AG04449 (cell line): ENCODE results near the gene MNX1.

Source experiments
- CTCF ChIA-PET: fragments of 350-600 bp; formaldehyde crosslinking; extraction: SDS; loops from one replicate; lab custom pipeline; 2021; ENCODE audit warnings: antibody characterized with exemption; lab: Yijun Ruan, JAX
- POLR2A ChIA-PET: fragments of 400-600, 350-600 bp; formaldehyde crosslinking; extraction: SDS; loops from one replicate; lab custom pipeline; 2020; ENCODE audit warnings: antibody characterized with exemption, inconsistent platforms; lab: Yijun Ruan, JAX
- DNase-seq: peaks from one replicate; pipeline ENCODE4 v3.0.0-alpha.2; 2010; ENCODE audit warnings: low read depth, low spot score
- H3K4me3 ChIP-seq: 2 replicates; pipeline ENCODE4 v1.5.1; 2011; ENCODE audit warnings: low read depth, mild to moderate bottlenecking, control low read depth, low read length
- TF ChIP-seq, protein P1 (sequence below): IDR thresholded peaks from one replicate; pipeline ENCODE4 v1.5.1; 2011; ENCODE audit warnings: mild to moderate bottlenecking, moderate library complexity, low read length, control low read depth, inconsistent platforms; ENCODE audit not compliant: insufficient read depth; ENCODE audit errors: missing control alignments

Gene MNX1

DNA sequence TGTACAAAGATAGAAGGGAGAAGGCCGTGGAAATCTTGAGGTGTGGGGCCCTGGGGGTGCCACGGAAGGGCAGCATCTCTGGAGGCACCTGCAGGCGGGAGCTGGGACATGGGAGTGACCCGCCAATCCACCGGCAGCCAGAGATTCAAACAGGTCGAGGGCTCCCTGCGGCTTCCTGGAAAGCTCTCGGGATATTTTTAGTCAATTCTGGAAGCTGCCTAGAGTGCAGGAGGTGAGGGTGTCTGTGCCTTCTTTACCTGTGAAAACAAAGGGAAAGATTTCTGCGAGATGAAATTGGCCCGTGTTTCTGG lies 16.6 kb downstream of the MNX1 start:
- TF ChIP-seq, protein P1, sequence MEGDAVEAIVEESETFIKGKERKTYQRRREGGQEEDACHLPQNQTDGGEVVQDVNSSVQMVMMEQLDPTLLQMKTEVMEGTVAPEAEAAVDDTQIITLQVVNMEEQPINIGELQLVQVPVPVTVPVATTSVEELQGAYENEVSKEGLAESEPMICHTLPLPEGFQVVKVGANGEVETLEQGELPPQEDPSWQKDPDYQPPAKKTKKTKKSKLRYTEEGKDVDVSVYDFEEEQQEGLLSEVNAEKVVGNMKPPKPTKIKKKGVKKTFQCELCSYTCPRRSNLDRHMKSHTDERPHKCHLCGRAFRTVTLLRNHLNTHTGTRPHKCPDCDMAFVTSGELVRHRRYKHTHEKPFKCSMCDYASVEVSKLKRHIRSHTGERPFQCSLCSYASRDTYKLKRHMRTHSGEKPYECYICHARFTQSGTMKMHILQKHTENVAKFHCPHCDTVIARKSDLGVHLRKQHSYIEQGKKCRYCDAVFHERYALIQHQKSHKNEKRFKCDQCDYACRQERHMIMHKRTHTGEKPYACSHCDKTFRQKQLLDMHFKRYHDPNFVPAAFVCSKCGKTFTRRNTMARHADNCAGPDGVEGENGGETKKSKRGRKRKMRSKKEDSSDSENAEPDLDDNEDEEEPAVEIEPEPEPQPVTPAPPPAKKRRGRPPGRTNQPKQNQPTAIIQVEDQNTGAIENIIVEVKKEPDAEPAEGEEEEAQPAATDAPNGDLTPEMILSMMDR: no peak
- DNase-seq: no peak
- H3K4me3 ChIP-seq: no peak overlapping the region
- ChIA-PET POLR2A (no interaction called here), CTCF (no interaction called here)

DNA sequence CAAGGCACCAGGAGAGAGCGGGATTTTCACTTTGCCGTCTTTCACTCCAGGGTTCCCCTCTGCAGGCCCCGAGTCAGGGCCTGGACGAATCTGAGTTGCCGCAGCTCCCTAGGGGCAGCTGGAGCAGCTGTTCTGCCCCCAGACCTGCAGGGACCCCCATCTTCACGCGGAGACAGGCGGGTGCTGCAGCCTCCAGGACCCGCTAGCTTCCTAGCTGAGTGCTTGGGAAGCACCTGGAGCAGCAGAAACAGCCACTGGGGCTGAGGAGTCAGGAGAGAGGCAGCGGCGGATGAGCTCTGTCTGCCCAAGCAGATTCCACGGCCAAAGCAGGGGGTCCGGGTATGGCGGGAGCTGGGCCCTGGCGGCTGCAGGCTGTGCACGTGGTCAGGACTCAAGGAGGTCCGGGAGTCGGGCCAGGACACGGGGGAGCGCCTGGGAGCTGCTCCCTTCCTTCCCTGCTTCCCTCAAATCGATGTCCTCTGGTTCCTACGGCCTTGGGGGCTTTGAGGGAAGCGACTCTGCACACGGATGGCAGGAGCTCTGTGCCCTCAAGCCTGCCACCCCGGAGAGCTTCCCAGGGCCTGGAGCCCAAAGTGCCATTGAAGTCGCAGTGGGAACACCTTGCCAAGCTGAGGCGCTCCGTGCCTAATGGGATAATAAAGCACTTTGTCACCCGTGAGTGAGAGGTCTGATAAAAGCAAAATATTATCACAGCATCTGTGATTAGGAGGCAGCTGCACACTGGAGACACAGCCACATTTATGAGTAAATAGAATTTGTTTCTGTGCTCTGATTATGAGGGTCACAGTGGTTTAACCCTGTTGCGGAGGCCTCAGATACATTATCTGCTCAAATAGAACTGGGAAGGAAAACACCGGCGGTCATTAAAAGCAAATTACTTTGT lies 17.2 kb downstream of the MNX1 start:
- CTCF ChIA-PET: no interaction called here
- DNase-seq: no peak
- no peak overlapping the region for H3K4me3 ChIP-seq
- TF ChIP-seq, protein P1: no peak
- POLR2A ChIA-PET: no interaction called here

DNA sequence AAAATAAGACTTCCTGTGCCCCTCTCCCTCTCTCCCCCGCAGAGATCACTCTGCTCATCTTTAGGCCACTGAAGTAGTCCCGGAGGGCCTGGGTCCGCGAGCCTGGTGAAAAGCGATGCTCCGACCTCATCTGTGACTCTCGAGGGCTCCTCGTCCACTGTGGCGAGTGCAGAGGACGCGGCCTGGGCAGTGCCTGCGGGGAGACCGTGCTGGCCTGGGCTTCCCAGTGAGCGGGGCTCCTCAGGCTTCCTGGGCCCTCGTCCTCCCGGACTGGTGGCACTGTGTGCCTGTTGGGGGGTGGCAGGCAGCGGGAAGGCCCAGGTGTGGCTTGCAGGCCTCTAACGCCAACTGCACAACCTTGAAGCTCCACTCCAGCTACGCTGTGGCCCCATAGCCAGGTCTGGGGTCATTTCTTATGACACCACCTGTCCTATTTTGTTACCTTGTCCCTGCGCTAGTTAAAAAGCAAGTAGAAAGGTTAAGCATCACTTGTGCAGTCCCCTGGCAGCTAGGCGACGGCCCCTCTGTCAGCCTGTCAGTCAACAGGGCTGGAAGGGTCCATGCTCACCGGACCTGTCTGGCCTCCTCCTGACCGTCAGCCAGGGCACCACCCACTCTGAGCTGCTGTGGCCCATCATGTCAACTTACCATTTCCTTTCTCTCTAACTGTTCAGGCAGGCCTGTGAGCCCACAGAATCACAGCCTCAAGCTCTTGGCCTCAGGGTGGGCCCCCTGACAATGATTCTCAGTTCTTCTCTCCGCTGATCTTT lies 20.5 kb downstream of the MNX1 start:
- no peak for DNase-seq
- TF ChIP-seq, protein P1: no peak
- CTCF ChIA-PET: no interaction called here
- POLR2A ChIA-PET: no interaction called here
- H3K4me3 ChIP-seq: no peak overlapping the region

DNA sequence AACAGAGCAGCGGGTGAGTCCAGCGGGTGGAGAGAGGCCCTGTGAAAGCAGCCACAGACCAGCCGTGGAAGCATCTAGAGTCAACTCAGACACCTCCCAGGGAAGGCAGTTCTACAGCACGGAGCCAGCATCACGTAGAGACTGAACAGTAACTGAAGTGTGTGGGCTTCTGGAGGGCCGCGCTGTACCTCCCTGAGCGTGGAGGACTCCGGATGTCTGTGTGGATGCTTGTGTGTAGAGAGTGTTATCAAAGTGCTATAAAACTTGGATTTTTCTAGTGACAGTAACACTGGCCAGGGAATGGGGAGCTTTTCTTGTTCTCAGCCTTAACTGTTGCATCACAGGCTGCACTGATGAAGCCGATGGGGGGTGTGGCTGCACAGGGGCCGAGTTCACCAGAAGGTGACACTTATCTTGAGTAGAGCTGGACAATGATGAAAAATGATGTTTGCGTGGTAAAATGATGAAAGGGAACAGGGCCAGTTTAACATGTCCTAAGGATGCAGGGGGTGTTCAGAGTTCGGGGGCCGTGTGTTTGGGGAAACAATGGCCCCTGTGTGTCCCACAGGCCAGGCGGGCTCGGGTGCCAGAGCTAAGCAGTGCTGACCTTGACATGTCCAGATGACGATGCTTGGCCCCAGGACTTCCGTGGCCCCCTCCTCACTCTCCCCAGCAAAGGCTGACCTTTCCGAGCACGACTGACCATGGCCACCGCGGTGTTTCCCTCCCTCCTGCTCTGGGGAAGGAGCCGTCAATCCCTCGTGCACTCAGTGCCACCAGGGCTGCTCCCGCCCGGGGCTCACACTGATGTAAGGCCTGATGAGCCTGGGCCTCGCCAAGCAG lies 21.9 kb downstream of the MNX1 start:
- ChIA-PET CTCF (interaction anchor here (1.3 to 2.1 kb wide), 2 partner anchors 8 to 16 kb away, joined by 3 to 8 read pairs; no protein-coding TSS in a partner anchor), POLR2A (no interaction called here)
- TF ChIP-seq, protein P1: no peak
- DNase-seq: no peak
- no peak overlapping the region for H3K4me3 ChIP-seq

DNA sequence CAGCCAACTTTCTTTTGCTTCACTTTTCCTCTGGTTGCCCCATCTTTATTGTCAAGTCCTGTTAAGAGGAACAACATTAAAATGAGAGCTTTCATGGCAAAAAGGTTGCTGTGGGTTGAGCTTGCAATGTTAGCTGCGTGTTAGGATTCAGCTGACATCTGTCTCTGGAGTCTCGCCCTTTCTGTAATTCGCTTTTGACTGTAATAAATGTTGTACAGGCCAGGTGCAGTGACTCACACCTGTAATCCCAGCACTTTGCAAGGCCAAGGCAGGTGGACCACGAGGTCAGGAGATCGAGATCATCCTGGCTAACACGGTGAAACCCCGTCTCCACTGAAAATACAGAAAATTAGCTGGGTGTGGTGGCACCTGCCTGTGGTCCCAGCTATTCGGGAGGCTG lies 24.1 kb downstream of the MNX1 start:
- no peak overlapping the region for H3K4me3 ChIP-seq
- ChIA-PET POLR2A (no interaction called here), CTCF (interaction anchor here (1.3 kb wide), 1 partner anchor 16 kb away, joined by 4 read pairs; no protein-coding TSS in a partner anchor)
- DNase-seq: no peak
- TF ChIP-seq, protein P1: no peak
